Tibial nerve (tissue), 4 donors: ENCODE measurements around the gene CLNK. TPM values are rescaled to one million over a fixed set of nuclear protein-coding genes. Genes with fewer than 3 reads are reported as not detected.
A peak's percentile ranks its signal among the peaks of the same experiment; 100 is the strongest.

ENCODE experiments used
- DNase-seq, 2 donors: peaks; one replicate each; pipeline ENCODE4 v3.0.0-alpha.2; 2019; ENCODE audit warnings: low spot score in 2 of 2
- H3K27ac ChIP-seq, 4 donors: fragments of 200-600 bp; sonication (generic) in 3 of 4; one replicate each; pipeline ENCODE4 v1.5.1; 2017 to 2019; ENCODE audit warnings: mild to moderate bottlenecking in 1 of 4
- H3K27me3 ChIP-seq, 2 donors: fragments of 200-600 bp; sonication (generic) in 1 of 2; one replicate each; pipeline versions ENCODE4 v1.5.1 to v1.6.0; 2017 to 2019
- H3K36me3 ChIP-seq, 3 donors: fragments of 200-600 bp; sonication (generic); one replicate each; pipeline ENCODE4 v1.5.1; 2018 to 2019
- H3K4me1 ChIP-seq, 4 donors: fragments of 200-600 bp; sonication (generic) in 3 of 4; one replicate each; pipeline ENCODE4 v1.5.1; 2017 to 2019
- H3K4me3 ChIP-seq, 4 donors: fragments of 200-600 bp; sonication (generic) in 3 of 4; one replicate each; pipeline ENCODE4 v1.5.1; 2017 to 2019; ENCODE audit warnings: mild to moderate bottlenecking in 1 of 4, moderate library complexity in 1 of 4
- H3K9me3 ChIP-seq, 4 donors: fragments of 200-600 bp; sonication (generic) in 3 of 4; one replicate each; pipeline ENCODE4 v1.5.1; 2017 to 2019
- EP300 ChIP-seq, 2 donors: sonication (generic); formaldehyde crosslinking; IDR thresholded peaks; one replicate each; pipeline ENCODE4 v1.6.1; 2017; ENCODE audit warnings: antibody characterized with exemption in 2 of 2, mild to moderate bottlenecking in 1 of 2
- POLR2A ChIP-seq, 2 donors: fragments of 450-650 bp; IDR thresholded peaks; one replicate each; pipeline ENCODE4 v1.6.1; 2017; ENCODE audit warnings: antibody characterized with exemption in 2 of 2, mild to moderate bottlenecking in 2 of 2, moderate library complexity in 2 of 2
- WGBS, 2 donors: methylation state at CpG; one replicate each; pipeline ENCODE4 v1.1.5; 2018; 5-methylcytosine and 5-hydroxymethylcytosine counted together
- total RNA-seq, 4 donors: library from RNA; depleted of rRNA; stranded (reverse); fragments of >200 nt; gene quantifications; one replicate each; pipeline ENCODE4 v1.1.0, GENCODE V29; 2016
- TF ChIP-seq, protein P1 (sequence below), 5 experiments: fragments of 200-600 bp in 3 of 5; fragments of 450-650 bp in 2 of 5; sonication (generic) in 3 of 5; IDR thresholded peaks; one replicate each; pipeline ENCODE4 v1.5.1; 2016 to 2019; ENCODE audit warnings: antibody characterized with exemption in 5 of 5, mild to moderate bottlenecking in 3 of 5, moderate library complexity in 2 of 5

The CLNK gene
- total RNA-seq, 4 donors from 2014 or later: not detected

DNA sequence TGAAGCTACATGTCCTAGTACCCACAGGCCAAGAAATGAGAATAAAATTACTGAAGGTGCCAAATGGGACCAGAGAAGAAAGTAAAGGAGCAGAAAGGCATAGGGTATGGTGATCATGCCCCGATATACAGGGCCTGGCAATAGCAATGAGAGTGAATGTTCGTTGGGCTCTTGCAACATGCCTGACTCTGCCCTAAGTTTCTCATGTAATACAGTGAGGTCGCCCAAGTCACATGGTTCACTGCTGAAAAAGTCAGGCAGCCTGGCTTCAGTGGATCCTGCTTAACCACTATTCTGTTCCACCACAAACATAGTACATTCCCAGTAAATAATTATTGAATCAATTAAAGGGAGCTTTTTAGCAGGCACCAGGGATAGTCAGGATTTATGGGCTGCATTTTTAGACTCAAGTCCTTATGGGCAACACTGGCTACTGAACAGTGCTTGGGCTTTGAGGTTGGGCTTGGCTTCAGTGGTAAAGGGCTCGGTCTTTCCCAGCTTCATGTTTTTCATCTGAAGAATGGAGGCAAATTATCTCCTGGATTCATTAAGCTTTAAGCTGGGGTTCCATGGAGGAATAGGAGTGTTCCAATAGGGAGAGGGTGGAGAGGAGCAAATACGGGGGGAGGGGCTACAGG, 160.3 kb downstream of the CLNK start:
- H3K4me1 ChIP-seq: peaks cover 0 to 3% (median under 1%) of the 10 kb centered on the region in 4 donors
- no peaks in the 10 kb centered on the region for H3K36me3 ChIP-seq
- H3K27ac ChIP-seq: no peak overlapping the region
- H3K27me3 ChIP-seq: no peaks in the 10 kb centered on the region
- DNase-seq: peak in 1 of 2 donors; percentile 34
- H3K4me3 ChIP-seq: no peak overlapping the region
- 71 to 82% methylated on average over 5 of the region's 5 CpGs for WGBS, 2 donors
- H3K9me3 ChIP-seq: no peaks in the 10 kb centered on the region
- peak in 1 of 2 donors; percentile 12 for TF ChIP-seq EP300 (IDR thresholded peaks at IDR 0.05)
- TF ChIP-seq, protein P1, sequence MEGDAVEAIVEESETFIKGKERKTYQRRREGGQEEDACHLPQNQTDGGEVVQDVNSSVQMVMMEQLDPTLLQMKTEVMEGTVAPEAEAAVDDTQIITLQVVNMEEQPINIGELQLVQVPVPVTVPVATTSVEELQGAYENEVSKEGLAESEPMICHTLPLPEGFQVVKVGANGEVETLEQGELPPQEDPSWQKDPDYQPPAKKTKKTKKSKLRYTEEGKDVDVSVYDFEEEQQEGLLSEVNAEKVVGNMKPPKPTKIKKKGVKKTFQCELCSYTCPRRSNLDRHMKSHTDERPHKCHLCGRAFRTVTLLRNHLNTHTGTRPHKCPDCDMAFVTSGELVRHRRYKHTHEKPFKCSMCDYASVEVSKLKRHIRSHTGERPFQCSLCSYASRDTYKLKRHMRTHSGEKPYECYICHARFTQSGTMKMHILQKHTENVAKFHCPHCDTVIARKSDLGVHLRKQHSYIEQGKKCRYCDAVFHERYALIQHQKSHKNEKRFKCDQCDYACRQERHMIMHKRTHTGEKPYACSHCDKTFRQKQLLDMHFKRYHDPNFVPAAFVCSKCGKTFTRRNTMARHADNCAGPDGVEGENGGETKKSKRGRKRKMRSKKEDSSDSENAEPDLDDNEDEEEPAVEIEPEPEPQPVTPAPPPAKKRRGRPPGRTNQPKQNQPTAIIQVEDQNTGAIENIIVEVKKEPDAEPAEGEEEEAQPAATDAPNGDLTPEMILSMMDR (IDR thresholded peaks at IDR 0.05): no peak

DNA sequence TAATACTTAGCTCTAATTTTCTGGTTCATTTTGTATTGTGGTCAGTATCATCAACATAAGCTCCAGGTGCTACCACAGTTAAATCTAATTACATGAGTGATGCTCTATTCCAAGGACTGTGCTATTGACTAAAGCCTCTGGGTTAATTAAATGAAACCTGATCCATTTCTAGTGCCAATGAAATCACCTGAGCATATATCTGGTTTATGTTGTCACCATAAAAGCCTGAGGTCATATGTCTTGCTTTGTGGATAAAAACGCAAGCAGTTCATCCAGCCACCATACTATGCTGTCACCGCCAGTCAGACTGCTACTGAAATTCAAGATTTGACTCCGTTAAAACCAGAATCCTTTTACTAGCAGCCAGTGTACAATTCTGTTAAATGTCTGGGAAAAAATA, 163.1 kb downstream of the CLNK start:
- H3K27ac ChIP-seq: no peak overlapping the region
- no peak for DNase-seq
- H3K36me3 ChIP-seq: no peaks in the 10 kb centered on the region
- WGBS, 2 donors: 83 to 86% methylated on average over 3 of the region's 3 CpGs
- TF ChIP-seq, protein P1 (IDR thresholded peaks at IDR 0.05): no peak
- no peak for TF ChIP-seq EP300 (IDR thresholded peaks at IDR 0.05)
- TF ChIP-seq POLR2A (IDR thresholded peaks at IDR 0.05): no peak
- no peaks in the 10 kb centered on the region for H3K9me3 ChIP-seq
- no peak overlapping the region for H3K4me3 ChIP-seq
- no peaks in the 10 kb centered on the region for H3K4me1 ChIP-seq
- H3K27me3 ChIP-seq: no peaks in the 10 kb centered on the region

DNA sequence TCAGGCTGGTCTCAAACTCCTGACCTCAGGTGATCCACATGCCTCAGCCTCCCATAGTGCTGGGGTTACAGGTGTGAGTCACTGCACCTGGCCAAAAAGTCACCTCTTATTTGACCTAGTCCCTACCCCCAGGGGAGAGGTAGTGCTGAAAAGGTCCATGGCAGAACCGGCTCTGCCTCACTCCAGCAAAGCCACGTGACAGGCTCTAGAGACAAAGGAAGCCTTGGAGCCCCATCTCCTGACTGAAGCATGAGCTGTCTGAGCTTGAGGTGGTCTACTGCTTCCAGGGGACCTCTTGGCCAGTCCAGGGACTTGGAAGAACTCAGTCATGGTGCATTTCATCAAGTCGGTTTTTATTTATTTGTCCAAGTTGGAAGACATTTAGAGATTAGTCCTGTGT, 174.8 kb downstream of the CLNK start:
- Histone ChIP-seq H3K36me3 (no peaks in the 10 kb centered on the region), H3K4me3 (no peak overlapping the region), H3K9me3 (no peaks in the 10 kb centered on the region), H3K27ac (no peak overlapping the region), H3K4me1 (no peaks in the 10 kb centered on the region), H3K27me3 (no peaks in the 10 kb centered on the region)
- no peak for DNase-seq
- TF ChIP-seq, protein P1 (IDR thresholded peaks at IDR 0.05): no peak
- TF ChIP-seq POLR2A (IDR thresholded peaks at IDR 0.05): no peak
- TF ChIP-seq EP300 (IDR thresholded peaks at IDR 0.05): no peak
- 75 to 90% methylated on average over 3 of the region's 3 CpGs for WGBS, 2 donors

DNA sequence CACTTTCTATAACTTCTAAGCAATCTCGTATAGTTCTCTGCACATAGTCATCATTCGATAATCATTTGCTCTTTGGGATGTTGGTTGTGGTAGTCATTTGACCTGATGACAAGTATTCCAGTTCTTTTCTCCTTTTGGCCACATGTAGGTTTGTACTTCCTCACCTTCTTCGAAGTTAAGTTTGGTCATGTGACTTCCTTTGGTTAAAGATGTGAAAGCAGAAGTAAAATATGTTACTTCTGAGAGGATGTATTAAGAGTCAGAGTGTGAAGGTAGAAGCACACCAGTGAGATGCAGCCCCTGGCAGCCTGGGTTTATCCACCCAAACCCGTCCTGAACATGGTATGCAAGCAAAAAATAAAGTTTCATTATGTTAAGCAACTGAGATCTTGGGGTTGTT, 178.5 kb downstream of the CLNK start:
- Histone ChIP-seq H3K4me1 (no peaks in the 10 kb centered on the region), H3K9me3 (no peaks in the 10 kb centered on the region), H3K36me3 (no peaks in the 10 kb centered on the region), H3K27ac (no peak overlapping the region), H3K4me3 (no peak overlapping the region), H3K27me3 (no peaks in the 10 kb centered on the region)
- TF ChIP-seq, protein P1 (IDR thresholded peaks at IDR 0.05): no peak
- no peak for TF ChIP-seq EP300 (IDR thresholded peaks at IDR 0.05)
- TF ChIP-seq POLR2A (IDR thresholded peaks at IDR 0.05): no peak
- DNase-seq: no peak
- WGBS, 2 donors: 87 to 90% methylated on average over 4 of the region's 4 CpGs

DNA sequence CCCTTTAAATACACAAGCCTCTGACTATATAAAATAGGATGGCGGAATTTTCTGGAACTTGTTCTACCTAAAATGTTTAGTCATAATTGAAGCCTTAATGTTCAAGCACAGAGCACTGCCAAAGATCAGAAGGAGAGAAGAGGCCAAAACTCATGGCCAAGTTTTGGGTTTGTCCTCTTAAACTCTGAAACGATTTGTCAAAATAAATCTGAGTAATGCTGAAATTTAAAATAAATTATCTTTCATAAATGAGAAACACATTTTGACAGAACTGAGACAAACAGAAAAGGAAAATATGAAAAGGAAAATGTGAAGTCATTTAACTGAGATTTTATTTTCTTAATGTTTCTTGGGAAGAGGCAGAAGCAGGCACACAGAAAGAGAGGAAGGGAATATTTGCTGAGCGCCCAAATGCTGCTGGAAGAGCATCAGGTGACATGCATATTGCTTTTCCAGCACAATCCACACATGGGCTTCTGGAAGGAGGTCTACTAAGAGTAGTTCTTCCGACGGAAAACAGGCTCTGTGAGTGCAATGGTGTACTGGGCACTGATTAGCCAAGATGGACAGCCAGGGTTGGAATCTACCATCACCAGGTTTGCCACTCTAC, 179.9 kb downstream of the CLNK start:
- no peaks in the 10 kb centered on the region for H3K27me3 ChIP-seq
- H3K27ac ChIP-seq: peak overlapping the region in 1 of 4 donors; percentile 47
- TF ChIP-seq EP300 (IDR thresholded peaks at IDR 0.05): no peak
- TF ChIP-seq, protein P1 (IDR thresholded peaks at IDR 0.05): no peak
- TF ChIP-seq POLR2A (IDR thresholded peaks at IDR 0.05): no peak
- no peaks in the 10 kb centered on the region for H3K4me1 ChIP-seq
- 62 to 73% methylated on average over 5 of the region's 5 CpGs for WGBS, 2 donors
- H3K36me3 ChIP-seq: no peaks in the 10 kb centered on the region
- no peak overlapping the region for H3K4me3 ChIP-seq
- no peaks in the 10 kb centered on the region for H3K9me3 ChIP-seq
- DNase-seq: no peak
